Omental fat pad (tissue), 4 donors: ENCODE data around the gene SYPL2. TPM values are rescaled to one million over a fixed set of nuclear protein-coding genes. Genes with fewer than 3 reads are reported as not detected.

Experiments used
- ATAC-seq: fragments of 150-250 bp; one replicate; pipeline ENCODE4 v1.9.1; 2016; ENCODE audit warnings: mild to moderate bottlenecking, moderate library complexity; ENCODE audit not compliant: low FRiP score
- DNase-seq: peaks from one replicate; pipeline ENCODE4 v3.0.0-alpha.2; 2019; ENCODE audit warnings: low spot score
- CTCF ChIP-seq, 3 donors: fragments of 450-650 bp; IDR thresholded peaks; one replicate each; pipeline ENCODE4 v1.5.1; 2016 to 2017; ENCODE audit warnings: antibody characterized with exemption in 3 of 3, mild to moderate bottlenecking in 3 of 3, moderate library complexity in 2 of 3
- total RNA-seq, 4 donors: library from RNA; depleted of rRNA; stranded (reverse); fragments of >200 nt; gene quantifications; one replicate each; pipeline ENCODE4 v1.1.0, GENCODE V29; 2016

SYPL2 gene
- total RNA-seq, result 1 to 10 TPM; 1.7 to 3.7 (median 2.2) TPM

DNA sequence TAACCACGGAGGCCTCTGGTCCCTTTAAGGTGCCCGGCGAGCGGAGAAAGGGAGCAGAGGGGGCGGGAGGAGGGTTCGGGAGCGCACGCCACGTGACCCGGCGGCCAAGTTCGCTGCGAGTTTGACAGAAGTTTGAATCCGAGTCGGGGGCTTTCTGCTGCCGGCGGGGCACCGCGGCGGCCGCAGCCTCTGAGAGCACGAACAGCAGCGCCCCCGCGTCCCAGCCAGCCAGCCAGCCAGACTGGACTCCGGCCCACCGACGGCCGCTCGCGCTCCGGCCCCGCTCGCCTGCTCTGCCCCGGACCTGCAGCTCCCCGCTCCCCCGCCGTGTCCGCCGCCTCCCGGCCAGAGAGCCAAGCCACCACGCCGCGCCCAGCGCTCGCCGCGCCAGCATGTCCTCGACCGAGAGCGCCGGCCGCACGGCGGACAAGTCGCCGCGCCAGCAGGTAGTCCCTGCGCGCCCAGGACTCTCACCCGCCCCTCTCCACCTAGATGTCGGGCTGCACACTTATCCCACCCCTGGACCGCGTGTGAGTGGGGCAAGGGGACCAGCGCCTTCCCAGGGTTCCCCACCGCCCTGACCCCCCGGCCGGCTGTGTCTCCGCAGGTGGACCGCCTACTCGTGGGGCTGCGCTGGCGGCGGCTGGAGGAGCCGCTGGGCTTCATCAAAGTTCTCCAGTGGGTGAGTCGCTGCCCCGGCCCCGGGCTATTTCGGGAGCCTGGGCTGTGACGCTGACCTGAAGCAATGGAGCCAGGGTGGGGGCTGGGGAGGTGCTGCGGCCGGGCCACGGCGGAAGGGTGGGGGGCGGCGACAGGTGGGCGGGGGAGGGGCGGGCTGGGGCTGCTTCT lies at the start of gene SYPL2:
SYPL2 (plus strand) TSS at position 95 of the 849 bp plus-strand sequence; CDS start at position 393, 298 bp downstream.
- DNase-seq (no peak), ATAC-seq (peak; percentile 77)
- no peak for TF ChIP-seq CTCF (IDR thresholded peaks at IDR 0.05)

DNA sequence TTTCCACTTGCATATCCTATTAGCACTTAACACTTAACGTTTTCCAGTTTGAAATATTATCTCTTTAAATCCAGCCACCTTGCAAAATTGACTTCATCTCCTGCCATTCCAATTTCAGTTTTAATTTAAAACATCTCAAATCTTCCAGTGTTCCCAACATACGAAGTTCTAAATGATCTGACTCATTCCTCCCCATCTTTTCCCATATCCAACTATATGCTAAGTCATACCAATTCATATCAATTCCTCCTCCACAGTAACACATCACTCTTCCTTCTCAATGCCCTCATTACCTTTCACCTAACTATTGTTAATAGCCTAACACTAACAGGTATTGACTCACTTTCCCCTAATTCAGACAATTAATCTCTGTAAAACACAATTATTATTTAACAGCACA lies 42.8 kb upstream of the SYPL2 start:
- DNase-seq, result no peak
- TF ChIP-seq CTCF (IDR thresholded peaks at IDR 0.05), result no peak
- no peak for ATAC-seq

- TF ChIP-seq CTCF (IDR thresholded peaks at IDR 0.05), result no peak
- DNase-seq (peak; percentile 35), ATAC-seq (peak; percentile 57)
Observed at GRCh38 chr1:109425391-109426280, 40.7 kb upstream of the SYPL2 start.

- ATAC-seq (peak; percentile 99), DNase-seq (peak; percentile 84)
- TF ChIP-seq CTCF (IDR thresholded peaks at IDR 0.05), result no peak
Observed at GRCh38 chr1:109426281-109427170, 39.8 kb upstream of the SYPL2 start, which contains the start of gene PSMA5. TSS of gene PSMA5 (minus strand) at chr1:109426448. CDS start at chr1:109426330, 118 bp downstream.

- DNase-seq, result no peak
- TF ChIP-seq CTCF (IDR thresholded peaks at IDR 0.05), result no peak
- ATAC-seq, result no peak
Observed at GRCh38 chr1:109427171-109427467, 39.2 kb upstream of the SYPL2 start.

- ATAC-seq (no peak), DNase-seq (no peak)
- no peak for TF ChIP-seq CTCF (IDR thresholded peaks at IDR 0.05)
Observed at GRCh38 chr1:109432336-109432735, 34.0 kb upstream of the SYPL2 start.
